A673 (cell line): Measurements from ENCODE around the gene INAFM2. TPM values are rescaled to one million over a fixed set of nuclear protein-coding genes. Genes with fewer than 3 reads are reported as not detected.

Experiments
- BruUV-seq: library from RNA; stranded (reverse); fragments of 400-500 nt; replicated peaks from 2 replicates; lab custom pipeline; 2021; lab: Mats Ljungman, UMichigan
- CTCF ChIA-PET: fragments of 300-600 bp; sonication (Branson Sonifier 250); formaldehyde crosslinking; loops from one replicate; lab custom pipeline; 2022; ENCODE audit warnings: antibody characterized with exemption; lab: Charles Lee
- POLR2A ChIA-PET: fragments of 300-600 bp; sonication (Branson Sonifier 250); formaldehyde crosslinking; loops from one replicate; lab custom pipeline; 2022; ENCODE audit warnings: antibody characterized with exemption; ENCODE audit not compliant: low non-redundant PET; lab: Charles Lee
- DNase-seq: peaks from one replicate; pipeline ENCODE4 v3.0.0-alpha.2; 2015; ENCODE audit warnings: low spot score
- H3K27ac ChIP-seq: fragments of 200-600 bp; sonication (generic); 2 replicates; pipeline ENCODE4 v1.5.1; 2016; ENCODE audit warnings: mixed run types, low read depth, mild to moderate bottlenecking, mixed read lengths, antibody characterized with exemption, low read length; ENCODE audit not compliant: poor library complexity, severe bottlenecking
- H3K27me3 ChIP-seq: fragments of 200-600 bp; sonication (generic); replicated peaks from 2 replicates; pipeline ENCODE4 v1.6.1; 2017; ENCODE audit warnings: mixed run types, low read depth, mild to moderate bottlenecking, mixed read lengths, antibody characterized with exemption, low read length; ENCODE audit not compliant: insufficient read depth, poor library complexity
- H3K36me3 ChIP-seq: fragments of 200-600 bp; sonication (generic); 2 replicates; pipeline ENCODE4 v1.6.1; 2016; ENCODE audit warnings: mixed run types, mild to moderate bottlenecking, mixed read lengths, antibody characterized with exemption, low read length; ENCODE audit not compliant: insufficient read depth, poor library complexity, severe bottlenecking
- H3K4me1 ChIP-seq: fragments of 200-600 bp; sonication (generic); 2 replicates; pipeline ENCODE4 v1.6.1; 2017; ENCODE audit warnings: mixed run types, mild to moderate bottlenecking, mixed read lengths, antibody characterized with exemption, low read length; ENCODE audit not compliant: insufficient read depth, poor library complexity, severe bottlenecking
- H3K4me3 ChIP-seq: fragments of 200-600 bp; sonication (generic); 2 replicates; pipeline ENCODE4 v1.5.1; 2016; ENCODE audit warnings: low read depth, mixed run types, mild to moderate bottlenecking, mixed read lengths, low read length; ENCODE audit not compliant: poor library complexity, severe bottlenecking
- H3K9me3 ChIP-seq: fragments of 200-600 bp; sonication (generic); 2 replicates; pipeline ENCODE4 v1.6.1; 2016; ENCODE audit warnings: mixed run types, low read depth, mild to moderate bottlenecking, mixed read lengths, antibody characterized with exemption, low read length; ENCODE audit not compliant: poor library complexity, severe bottlenecking
- EZH2 ChIP-seq: fragments of 200-600 bp; sonication (generic); IDR thresholded peaks from 2 replicates; pipeline ENCODE4 v1.6.1; 2017; ENCODE audit warnings: borderline replicate concordance, low read depth, mild to moderate bottlenecking, mixed read lengths, antibody characterized with exemption, low read length; ENCODE audit not compliant: poor library complexity, severe bottlenecking
- intact Hi-C: fragments of 100-400 bp; cut with micrococcal nuclease; formaldehyde crosslinking; loops from one replicate; pipeline ENCODE4 v1.10.0; 2022; ENCODE audit not compliant: unreplicated experiment
- total RNA-seq: library from RNA; stranded (reverse); gene quantifications from 2 replicates; pipeline ENCODE4 v1.2.3, GENCODE V29; 2021
- TF ChIP-seq, protein P1 (sequence below): fragments of 300-800, 200-600 bp; sonication (generic); conservative IDR thresholded peaks from 2 replicates; pipeline ENCODE4 v1.5.1; 2017; ENCODE audit warnings: low read depth, mild to moderate bottlenecking, antibody characterized with exemption, low read length, moderate library complexity, mixed read lengths

INAFM2 gene
- total RNA-seq, 1 experiment from 2014 or later, result 14.5 TPM

DNA sequence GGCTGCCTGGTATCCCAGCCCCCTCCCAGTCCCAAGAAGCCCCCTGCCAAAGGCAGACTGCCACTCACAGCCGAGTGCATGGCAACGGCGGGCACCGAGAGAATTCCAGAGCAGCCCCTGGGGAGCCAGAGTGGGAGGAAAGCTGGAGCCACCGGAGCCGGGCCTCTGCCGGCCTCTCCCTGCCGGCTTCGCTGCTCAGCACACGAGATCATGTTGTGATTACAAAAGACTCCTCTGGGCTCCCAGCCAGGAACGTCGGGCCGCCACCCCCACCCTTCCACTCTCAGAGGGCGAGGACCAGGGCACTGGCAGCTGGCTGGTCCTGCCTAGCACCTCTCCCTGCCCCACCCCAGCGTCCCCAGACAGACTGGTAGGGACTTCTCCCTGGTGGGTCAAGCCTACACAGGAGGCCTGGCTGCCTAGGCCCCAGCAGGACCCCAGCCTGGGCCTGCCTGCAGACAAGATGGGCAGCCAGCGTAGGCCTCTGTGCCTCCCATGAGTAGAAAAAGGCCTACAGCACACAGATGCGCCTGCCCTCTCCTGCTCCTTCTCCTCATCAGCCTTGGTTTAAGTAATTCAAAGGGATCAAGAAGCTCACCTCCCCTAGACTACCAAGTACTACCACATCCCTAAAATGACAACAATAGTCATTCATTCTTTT is 17.4 kb downstream of the INAFM2 start, which contains the start of gene CCDC9B:
CCDC9B (minus strand) TSS at position 200 of the 661 bp plus-strand sequence; CDS start at position 80, 120 bp downstream.
- Histone ChIP-seq H3K9me3 (no peaks in the 10 kb centered on the region), H3K4me3 (peak within 1 kb of the TSS; percentile 17), H3K27me3 (no peaks in the 10 kb centered on the region), H3K4me1 (peaks cover 51% of the 10 kb centered on the region), H3K36me3 (no peaks in the 10 kb centered on the region), H3K27ac (peak within 1 kb of the TSS; percentile 87)
- BruUV-seq, result no TSS peak
- CTCF ChIA-PET, result interaction anchor here (0.6 to 4.0 kb wide), 8 partner anchors 16 to 94 kb away, joined by 3 to 25 read pairs (median 4); partner anchors contain the start of genes ANKRD63 and INAFM2
- peak; percentile 86 for DNase-seq
- no peak for TF ChIP-seq EZH2
- TF ChIP-seq, protein P1, sequence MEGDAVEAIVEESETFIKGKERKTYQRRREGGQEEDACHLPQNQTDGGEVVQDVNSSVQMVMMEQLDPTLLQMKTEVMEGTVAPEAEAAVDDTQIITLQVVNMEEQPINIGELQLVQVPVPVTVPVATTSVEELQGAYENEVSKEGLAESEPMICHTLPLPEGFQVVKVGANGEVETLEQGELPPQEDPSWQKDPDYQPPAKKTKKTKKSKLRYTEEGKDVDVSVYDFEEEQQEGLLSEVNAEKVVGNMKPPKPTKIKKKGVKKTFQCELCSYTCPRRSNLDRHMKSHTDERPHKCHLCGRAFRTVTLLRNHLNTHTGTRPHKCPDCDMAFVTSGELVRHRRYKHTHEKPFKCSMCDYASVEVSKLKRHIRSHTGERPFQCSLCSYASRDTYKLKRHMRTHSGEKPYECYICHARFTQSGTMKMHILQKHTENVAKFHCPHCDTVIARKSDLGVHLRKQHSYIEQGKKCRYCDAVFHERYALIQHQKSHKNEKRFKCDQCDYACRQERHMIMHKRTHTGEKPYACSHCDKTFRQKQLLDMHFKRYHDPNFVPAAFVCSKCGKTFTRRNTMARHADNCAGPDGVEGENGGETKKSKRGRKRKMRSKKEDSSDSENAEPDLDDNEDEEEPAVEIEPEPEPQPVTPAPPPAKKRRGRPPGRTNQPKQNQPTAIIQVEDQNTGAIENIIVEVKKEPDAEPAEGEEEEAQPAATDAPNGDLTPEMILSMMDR, result no peak
- POLR2A ChIA-PET, result interaction anchor here (0.6 kb wide), 2 partner anchors 12 to 538 kb away, joined by 3 to 13 read pairs; no protein-coding TSS in a partner anchor
- intact Hi-C loops, result loop anchor here (10.0 kb wide), 1 partner anchor 174 kb away; no protein-coding TSS in a partner anchor

DNA sequence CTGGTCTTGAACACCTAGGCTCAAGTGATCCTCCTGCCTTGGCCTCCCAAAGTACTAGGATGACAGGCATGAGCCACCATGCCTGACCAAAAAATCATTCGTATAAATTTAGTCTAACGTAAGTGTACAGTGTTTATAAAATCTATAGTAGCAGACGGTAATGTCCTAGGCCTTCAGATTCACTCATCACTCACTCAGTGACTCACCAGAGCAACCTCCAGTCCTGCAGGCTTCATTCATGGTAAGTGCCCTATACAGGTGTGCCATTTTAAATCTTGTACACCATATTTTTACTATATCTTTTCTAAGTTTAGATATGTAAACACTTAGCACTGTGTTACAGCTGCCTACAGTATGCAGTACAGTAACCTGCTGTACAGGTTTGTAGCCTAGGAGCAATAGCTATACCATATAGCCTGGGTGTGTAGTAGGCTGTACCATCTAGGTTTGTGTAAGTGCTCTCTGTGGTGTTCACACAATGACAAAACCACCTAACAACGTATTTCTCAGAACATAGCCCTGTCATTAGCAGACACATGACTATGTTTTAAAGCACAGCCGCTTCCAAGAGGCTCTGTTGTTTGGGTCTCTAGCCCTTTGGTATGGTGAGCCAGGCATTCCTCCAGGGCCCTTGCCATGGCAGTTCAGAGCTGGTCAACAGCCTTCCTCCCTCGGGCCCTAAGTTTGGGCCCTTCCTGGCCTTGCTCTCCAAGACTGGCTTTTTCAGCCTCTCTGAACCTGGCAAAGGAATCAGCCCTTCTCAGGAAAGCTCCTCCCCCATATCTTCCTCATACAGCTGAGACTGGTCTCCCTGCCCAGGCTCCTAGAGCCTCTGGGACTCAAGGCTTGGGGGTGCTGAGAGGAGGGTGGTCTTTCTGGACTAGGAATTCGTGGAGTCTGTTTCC is 19.2 kb downstream of the INAFM2 start:
- DNase-seq, result no peak
- no peak overlapping the region for H3K4me3 ChIP-seq
- no TSS peak for BruUV-seq
- H3K27ac ChIP-seq, result peak overlapping the region; percentile 16
- H3K9me3 ChIP-seq, result no peaks in the 10 kb centered on the region
- intact Hi-C loops, result loop anchor here (10.0 kb wide), 1 partner anchor 172 kb away; no protein-coding TSS in a partner anchor
- no peaks in the 10 kb centered on the region for H3K27me3 ChIP-seq
- H3K4me1 ChIP-seq, result peaks cover 33% of the 10 kb centered on the region
- TF ChIP-seq, protein P1, result no peak
- no peak for TF ChIP-seq EZH2
- CTCF ChIA-PET, result interaction anchor here (1.4 kb wide), 1 partner anchor 9 kb away, joined by 5 read pairs; no protein-coding TSS in a partner anchor
- POLR2A ChIA-PET, result no interaction called here
- H3K36me3 ChIP-seq, result no peaks in the 10 kb centered on the region

DNA sequence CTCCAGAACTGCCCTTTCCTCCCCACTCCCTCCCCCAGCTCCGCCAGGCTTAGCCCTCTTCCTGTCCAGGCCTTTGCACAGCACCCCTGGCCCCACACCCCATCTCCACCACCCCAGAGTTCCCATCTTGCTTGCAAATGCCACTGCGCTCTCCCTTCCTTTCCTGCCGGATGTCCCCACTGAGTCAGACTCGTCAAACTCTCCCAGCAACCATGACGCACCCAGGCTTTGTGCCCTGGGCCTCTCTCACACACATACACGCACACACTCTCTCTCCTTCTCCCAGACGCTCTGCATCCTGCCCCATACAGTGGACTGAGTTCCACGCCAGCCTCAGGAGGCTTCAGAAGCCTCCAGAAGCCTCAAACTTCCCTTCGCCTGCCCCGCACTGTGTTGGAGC is 20.0 kb downstream of the INAFM2 start:
- no peak for TF ChIP-seq EZH2
- TF ChIP-seq, protein P1, result no peak
- Histone ChIP-seq H3K27me3 (no peaks in the 10 kb centered on the region), H3K4me1 (peaks cover 25% of the 10 kb centered on the region), H3K27ac (peak overlapping the region; percentile 50), H3K9me3 (no peaks in the 10 kb centered on the region), H3K36me3 (no peaks in the 10 kb centered on the region), H3K4me3 (no peak overlapping the region)
- peak; percentile 51 for DNase-seq
- no TSS peak for BruUV-seq
- ChIA-PET CTCF (interaction anchor here (1.3 to 1.4 kb wide), 2 partner anchors 9 to 12 kb away, joined by 4 to 5 read pairs; no protein-coding TSS in a partner anchor), POLR2A (no interaction called here)
- intact Hi-C loops, result loop anchor here (10.0 kb wide), 1 partner anchor 171 kb away; no protein-coding TSS in a partner anchor
